GM21381 (cell line): Measurements from ENCODE around the gene STX4.

ENCODE experiments used
- ATAC-seq: cut with Tn5 transposase; IDR thresholded peaks from one replicate; pipeline ENCODE4 v1.9.1; 2021; ENCODE audit warnings: mild to moderate bottlenecking, moderate library complexity; ENCODE audit not compliant: unreplicated experiment

The STX4 gene

GRCh38 chr16:31082368-31083045 is 49.1 kb downstream of the STX4 start:
- ATAC-seq, result no peak

DNA sequence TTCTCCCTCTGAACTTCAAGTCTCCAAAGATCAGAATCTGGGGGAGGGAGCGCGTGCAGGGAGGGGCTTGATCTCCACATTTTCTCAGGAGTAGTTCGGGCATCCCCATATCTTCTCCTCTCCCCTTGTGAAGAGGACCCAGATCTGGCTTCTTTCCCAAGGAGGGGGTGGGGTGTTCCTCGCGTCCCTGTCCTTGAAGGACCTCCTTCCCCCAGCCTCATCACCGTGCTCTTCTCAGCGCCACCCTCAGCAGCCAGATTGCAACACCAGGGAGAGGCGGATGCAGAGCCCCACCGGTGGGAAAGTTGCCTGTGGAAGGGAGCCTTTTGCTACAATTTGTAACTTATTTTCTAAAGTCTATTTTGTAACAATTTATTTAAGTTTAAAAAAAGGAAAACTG is 49.7 kb downstream of the STX4 start:
- no peak for ATAC-seq

GRCh38 chr16:31083556-31083955 is 50.2 kb downstream of the STX4 start:
- no peak for ATAC-seq

DNA sequence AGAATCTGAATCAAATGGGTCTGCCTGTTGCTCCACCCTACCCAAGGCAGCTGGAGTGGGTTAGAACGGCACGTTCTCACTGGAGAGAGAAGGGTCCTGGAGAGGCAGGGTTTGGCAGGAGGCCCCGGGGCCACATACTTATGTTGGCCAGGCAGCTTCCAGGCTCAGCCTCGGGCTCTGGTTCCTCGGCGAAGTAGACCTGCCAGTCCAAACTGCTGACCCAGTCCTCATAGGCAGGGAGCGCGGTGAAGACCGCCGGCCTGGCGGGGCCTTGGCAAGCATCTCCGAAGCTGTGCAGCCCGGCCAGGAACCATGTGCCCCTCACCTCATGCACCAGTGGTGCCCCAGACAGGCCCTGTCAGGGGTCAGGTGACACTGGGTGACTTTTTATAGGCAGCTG is 50.6 kb downstream of the STX4 start:
- ATAC-seq, result no peak

GRCh38 chr16:31084584-31085302 is 51.4 kb downstream of the STX4 start:
- ATAC-seq, result no peak

DNA sequence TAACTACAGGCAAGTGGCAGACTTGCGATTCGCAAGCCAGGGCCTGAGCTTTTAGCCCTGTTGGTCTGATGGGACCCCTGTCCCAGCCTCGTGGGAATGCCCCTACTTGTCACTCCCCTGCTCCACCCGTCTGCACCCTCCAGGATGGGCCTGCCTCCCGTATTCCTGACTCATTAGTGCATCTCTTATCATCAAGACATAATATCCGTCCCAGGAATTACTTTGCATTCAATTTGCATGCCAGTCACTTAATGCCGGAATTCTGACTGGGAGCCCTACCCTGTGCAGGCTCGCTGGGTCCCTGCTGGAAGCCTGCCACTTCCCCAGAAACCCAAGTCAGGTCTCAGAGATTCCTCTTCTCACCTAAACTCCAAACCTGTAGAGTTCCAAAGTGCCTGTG is 52.1 kb downstream of the STX4 start:
- ATAC-seq, result no peak

GRCh38 chr16:31085873-31086628 is 52.7 kb downstream of the STX4 start:
- no peak for ATAC-seq

DNA sequence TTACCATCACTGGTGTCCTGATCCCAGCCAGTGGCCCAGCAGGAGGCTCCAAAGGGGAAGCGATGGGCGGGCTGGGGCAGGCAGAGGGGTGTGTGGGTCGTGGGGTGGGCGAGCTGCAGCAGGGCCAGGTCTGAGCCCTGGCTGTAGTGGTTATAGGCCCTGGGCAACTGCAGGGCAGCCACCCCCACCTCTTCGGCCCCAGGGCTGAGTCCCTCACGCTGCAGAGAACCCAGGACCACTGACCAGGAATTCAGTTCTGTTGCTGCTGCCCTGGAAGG is 53.2 kb downstream of the STX4 start:
- ATAC-seq, result no peak

GRCh38 chr16:31087481-31087880 is 54.1 kb downstream of the STX4 start:
- no peak for ATAC-seq

DNA sequence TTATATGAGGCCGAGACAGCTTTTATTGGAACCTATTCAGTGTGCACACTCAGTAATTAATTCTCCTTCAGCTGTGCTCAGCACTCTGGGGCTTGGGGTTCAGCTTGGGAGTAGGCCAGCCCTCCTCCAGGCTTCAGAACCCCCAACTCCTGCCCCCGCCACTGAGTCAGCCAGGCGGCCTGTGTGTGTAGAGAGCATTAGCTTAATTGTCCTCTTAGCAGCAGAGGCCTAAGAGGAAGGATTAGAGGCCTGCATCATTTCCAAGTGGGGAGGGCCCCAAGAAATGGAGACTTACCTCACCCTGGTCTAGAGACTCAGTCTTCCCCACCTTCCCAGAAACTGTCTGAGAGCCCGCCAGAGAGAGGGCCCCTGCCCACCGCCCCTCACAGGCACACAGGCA is 54.6 kb downstream of the STX4 start:
- ATAC-seq, result no peak

GRCh38 chr16:31088459-31089183 is 55.3 kb downstream of the STX4 start, which contains the start of gene PRSS53:
Gene PRSS53, minus strand, starts transcription at chr16:31088943. Its CDS starts 134 bp downstream, at chr16:31088809.
- ATAC-seq, result no peak

DNA sequence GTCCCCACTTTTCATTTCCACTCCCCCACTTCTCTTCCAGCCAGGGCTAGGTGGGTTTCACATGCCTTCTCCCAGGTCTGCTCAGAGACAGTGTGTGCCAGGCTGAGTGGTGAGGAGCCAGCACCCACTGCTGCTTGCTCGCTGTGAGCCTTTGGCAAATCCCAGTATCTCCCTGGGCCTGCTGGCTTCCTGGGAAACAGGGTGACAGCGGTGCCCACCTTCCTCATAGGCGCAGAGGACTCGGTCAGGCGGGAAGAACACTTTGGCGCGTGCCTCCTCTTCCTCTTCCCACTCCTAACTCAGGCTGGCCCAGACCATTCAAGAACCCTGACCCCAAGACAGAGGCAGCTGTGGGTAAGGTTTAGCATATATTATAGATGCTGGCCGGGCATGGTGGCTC is 55.8 kb downstream of the STX4 start:
- ATAC-seq, result no peak
